ENCODE measurements around the gene PSEN2. TPM values are rescaled to one million over a fixed set of nuclear protein-coding genes. Genes with fewer than 3 reads are reported as not detected.

Gene PSEN2
- total RNA-seq, 2 donors from 2014 or later: 16.6 to 18.1 TPM

DNA sequence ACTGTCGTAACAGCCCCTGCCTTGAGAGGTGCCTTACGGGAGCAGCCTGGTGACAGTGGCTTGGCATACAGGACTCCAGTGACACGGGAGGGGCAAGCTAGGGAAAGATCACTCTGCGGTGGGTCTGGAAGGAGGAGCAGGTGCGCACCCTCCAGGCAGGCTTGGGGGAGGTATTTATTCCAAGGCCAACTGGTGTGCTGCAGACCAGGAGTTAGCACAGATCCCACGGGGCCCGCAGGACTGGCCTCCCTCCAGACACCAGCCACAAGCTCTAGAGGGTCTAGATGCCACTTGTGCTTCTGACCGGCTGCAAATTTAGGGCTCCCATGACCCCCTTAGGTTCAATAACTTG is 22.1 kb downstream of the PSEN2 start:
- no peak overlapping the region for H3K9ac ChIP-seq (ENCODE audit: low read depth in 2 of 2, low read length in 2 of 2)
- H3K9me3 ChIP-seq: no peaks in the 10 kb centered on the region
- H3K27me3 ChIP-seq: no peaks in the 10 kb centered on the region
- intact Hi-C loops (cut with DNase I): no loop called here
- no peaks in the 10 kb centered on the region for H3K36me3 ChIP-seq
- H3K4me3 ChIP-seq: no peak overlapping the region
- no peak overlapping the region for H3K27ac ChIP-seq
- DNase-seq: no peak
- H3K4me1 ChIP-seq: no peaks in the 10 kb centered on the region
- TF ChIP-seq, protein P1, sequence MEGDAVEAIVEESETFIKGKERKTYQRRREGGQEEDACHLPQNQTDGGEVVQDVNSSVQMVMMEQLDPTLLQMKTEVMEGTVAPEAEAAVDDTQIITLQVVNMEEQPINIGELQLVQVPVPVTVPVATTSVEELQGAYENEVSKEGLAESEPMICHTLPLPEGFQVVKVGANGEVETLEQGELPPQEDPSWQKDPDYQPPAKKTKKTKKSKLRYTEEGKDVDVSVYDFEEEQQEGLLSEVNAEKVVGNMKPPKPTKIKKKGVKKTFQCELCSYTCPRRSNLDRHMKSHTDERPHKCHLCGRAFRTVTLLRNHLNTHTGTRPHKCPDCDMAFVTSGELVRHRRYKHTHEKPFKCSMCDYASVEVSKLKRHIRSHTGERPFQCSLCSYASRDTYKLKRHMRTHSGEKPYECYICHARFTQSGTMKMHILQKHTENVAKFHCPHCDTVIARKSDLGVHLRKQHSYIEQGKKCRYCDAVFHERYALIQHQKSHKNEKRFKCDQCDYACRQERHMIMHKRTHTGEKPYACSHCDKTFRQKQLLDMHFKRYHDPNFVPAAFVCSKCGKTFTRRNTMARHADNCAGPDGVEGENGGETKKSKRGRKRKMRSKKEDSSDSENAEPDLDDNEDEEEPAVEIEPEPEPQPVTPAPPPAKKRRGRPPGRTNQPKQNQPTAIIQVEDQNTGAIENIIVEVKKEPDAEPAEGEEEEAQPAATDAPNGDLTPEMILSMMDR (IDR thresholded peaks at IDR 0.05): no peak

DNA sequence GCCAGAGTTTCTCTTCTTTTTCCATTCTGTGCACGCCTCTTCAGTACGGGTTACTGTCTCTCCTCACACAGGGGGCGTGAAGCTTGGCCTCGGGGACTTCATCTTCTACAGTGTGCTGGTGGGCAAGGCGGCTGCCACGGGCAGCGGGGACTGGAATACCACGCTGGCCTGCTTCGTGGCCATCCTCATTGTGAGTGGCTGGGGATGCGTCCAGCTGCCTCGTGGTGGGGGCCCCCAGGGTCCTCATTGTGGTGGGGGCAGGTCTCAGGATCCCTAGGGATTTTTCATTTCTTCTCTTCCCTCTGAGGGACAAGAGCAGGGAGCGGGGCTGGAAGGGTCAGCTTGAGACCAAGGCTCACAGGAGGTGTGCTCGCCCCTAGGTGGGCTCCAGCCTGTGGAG is 23.5 kb downstream of the PSEN2 start:
- intact Hi-C loops (cut with DNase I): no loop called here
- H3K27ac ChIP-seq: no peak overlapping the region
- no peaks in the 10 kb centered on the region for H3K27me3 ChIP-seq
- H3K4me1 ChIP-seq: no peaks in the 10 kb centered on the region
- no peaks in the 10 kb centered on the region for H3K36me3 ChIP-seq
- no peak overlapping the region for H3K9ac ChIP-seq (ENCODE audit: low read depth in 2 of 2, low read length in 2 of 2)
- TF ChIP-seq, protein P1 (IDR thresholded peaks at IDR 0.05): no peak
- no peak for DNase-seq
- no peak overlapping the region for H3K4me3 ChIP-seq
- no peaks in the 10 kb centered on the region for H3K9me3 ChIP-seq

DNA sequence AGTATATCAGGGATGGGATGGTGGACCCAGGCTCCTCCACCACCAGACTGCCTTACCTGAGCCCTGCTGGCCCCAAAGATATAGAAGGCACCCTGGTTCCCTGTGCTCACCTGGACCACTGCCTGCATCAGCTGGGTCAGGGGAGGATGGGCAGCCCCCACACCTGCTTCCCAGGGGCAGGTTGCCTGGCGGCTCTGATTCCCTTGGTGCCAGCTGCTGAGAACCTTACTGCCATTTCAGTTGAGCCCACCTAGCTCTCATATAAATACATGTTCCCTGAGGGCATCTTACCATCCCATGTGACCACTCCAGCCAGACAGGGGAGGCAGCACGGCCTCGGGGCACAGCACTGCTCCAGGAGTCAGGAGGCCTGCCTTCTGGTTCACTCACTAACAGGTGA is 24.4 kb downstream of the PSEN2 start:
- Histone ChIP-seq H3K4me3 (no peak overlapping the region), H3K9me3 (no peaks in the 10 kb centered on the region), H3K9ac (ENCODE audit: low read depth in 2 of 2, low read length in 2 of 2) (no peak overlapping the region), H3K27ac (no peak overlapping the region), H3K4me1 (no peaks in the 10 kb centered on the region), H3K36me3 (no peaks in the 10 kb centered on the region), H3K27me3 (no peaks in the 10 kb centered on the region)
- intact Hi-C loops (cut with DNase I): no loop called here
- DNase-seq: no peak
- TF ChIP-seq, protein P1 (IDR thresholded peaks at IDR 0.05): no peak

DNA sequence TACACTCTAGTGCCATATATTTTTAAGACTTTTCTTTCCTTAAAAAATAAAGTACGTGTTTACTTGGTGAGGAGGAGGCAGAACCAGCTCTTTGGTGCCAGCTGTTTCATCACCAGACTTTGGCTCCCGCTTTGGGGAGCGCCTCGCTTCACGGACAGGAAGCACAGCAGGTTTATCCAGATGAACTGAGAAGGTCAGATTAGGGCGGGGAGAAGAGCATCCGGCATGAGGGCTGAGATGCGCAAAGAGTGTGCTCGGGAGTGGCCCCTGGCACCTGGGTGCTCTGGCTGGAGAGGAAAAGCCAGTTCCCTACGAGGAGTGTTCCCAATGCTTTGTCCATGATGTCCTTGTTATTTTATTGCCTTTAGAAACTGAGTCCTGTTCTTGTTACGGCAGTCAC is 25.2 kb downstream of the PSEN2 start:
- no peaks in the 10 kb centered on the region for H3K4me1 ChIP-seq
- no peak overlapping the region for H3K9ac ChIP-seq (ENCODE audit: low read depth in 2 of 2, low read length in 2 of 2)
- no peak for DNase-seq
- no peaks in the 10 kb centered on the region for H3K36me3 ChIP-seq
- H3K4me3 ChIP-seq: no peak overlapping the region
- no peak overlapping the region for H3K27ac ChIP-seq
- TF ChIP-seq, protein P1 (IDR thresholded peaks at IDR 0.05): no peak
- intact Hi-C loops (cut with DNase I): no loop called here
- H3K27me3 ChIP-seq: no peaks in the 10 kb centered on the region
- no peaks in the 10 kb centered on the region for H3K9me3 ChIP-seq

DNA sequence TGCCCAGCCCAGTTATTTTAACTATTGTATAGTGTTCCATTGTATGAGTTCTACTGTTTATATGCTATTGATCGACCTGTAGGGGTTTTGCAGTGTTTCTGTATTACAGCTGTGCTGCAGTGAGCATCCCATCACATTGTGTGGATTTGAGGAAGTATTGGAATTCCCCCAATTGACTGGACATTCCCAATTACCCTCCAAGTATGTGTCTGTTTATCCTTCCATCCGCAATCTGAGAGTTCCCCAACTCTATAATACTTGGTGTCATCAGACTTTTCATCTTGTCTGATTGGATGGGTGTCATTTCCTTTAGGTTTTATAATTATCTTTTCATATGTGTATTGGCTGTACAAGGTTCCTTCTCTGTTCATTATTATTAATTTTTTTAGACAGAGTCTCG is 27.8 kb downstream of the PSEN2 start:
- no peak overlapping the region for H3K4me3 ChIP-seq
- no peaks in the 10 kb centered on the region for H3K36me3 ChIP-seq
- no peak for DNase-seq
- TF ChIP-seq, protein P1 (IDR thresholded peaks at IDR 0.05): no peak
- H3K9me3 ChIP-seq: no peaks in the 10 kb centered on the region
- H3K27me3 ChIP-seq: no peaks in the 10 kb centered on the region
- no peaks in the 10 kb centered on the region for H3K4me1 ChIP-seq
- intact Hi-C loops (cut with DNase I): no loop called here
- no peak overlapping the region for H3K27ac ChIP-seq
- no peak overlapping the region for H3K9ac ChIP-seq (ENCODE audit: low read depth in 2 of 2, low read length in 2 of 2)

DNA sequence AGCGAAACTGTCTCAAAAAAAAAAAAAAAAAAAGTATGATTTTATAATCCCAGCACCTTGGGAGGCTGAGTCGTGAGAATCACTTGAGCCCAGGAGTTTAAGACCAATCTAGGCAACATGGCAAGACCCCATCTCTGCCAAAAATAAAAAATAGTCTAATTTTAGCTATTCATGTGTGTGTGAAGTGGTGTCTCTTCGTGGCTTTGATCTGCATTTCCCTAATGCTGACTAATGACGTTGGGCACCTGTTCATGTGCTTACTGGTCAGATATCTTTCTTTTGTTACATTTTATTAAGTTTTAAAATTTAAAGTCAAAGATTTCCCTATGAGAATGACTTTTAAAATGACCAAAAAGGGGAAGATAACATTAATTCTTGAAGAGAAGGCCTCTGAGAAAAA is 31.0 kb downstream of the PSEN2 start:
- Histone ChIP-seq H3K9ac (ENCODE audit: low read depth in 2 of 2, low read length in 2 of 2) (no peak overlapping the region), H3K4me3 (no peak overlapping the region), H3K27ac (no peak overlapping the region), H3K9me3 (no peaks in the 10 kb centered on the region), H3K27me3 (no peaks in the 10 kb centered on the region), H3K36me3 (no peaks in the 10 kb centered on the region), H3K4me1 (no peaks in the 10 kb centered on the region)
- intact Hi-C loops (cut with DNase I): no loop called here
- TF ChIP-seq, protein P1 (IDR thresholded peaks at IDR 0.05): no peak
- DNase-seq: no peak
